ENCODE results near the gene BEST2.
A peak's percentile ranks its signal among the peaks of the same experiment; 100 is the strongest.

Gene BEST2

GRCh38 chr19:12787458-12787857 lies 35.9 kb downstream of the BEST2 start:
- H3K4me1 ChIP-seq (ENCODE audit: low read depth, poor library complexity, severe bottlenecking) = peaks cover 52% of the 10 kb centered on the region

DNA sequence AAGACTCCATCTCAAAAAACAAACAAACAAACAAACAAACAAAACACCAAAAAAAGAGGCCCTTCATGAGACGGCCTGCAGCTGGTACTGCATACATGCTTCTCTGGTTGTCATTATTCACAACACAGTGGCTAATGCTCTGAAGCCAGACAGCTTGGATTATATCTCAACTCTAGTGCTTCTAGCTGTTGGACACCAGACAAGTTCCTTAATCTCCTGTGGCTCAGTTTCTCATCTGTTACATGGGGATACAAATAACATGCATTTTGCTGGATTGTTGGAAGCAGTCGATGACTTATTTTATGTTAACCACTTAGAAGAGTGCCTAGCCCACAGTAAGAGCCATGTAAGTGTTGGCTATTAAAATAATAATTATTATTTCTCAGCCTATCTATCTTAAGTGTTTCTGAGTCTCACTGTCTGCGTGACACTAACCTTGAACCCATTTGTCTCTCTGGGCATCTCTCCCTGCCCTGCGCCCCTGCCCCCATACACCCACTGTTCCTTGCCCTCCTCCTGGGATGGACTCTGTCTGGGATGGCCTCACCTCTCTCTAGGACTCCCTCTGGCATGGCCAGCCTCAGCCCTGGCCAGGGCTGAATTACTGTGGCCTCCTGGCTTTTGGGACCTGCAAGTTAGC lies 36.6 kb downstream of the BEST2 start:
- no peaks in the 10 kb centered on the region for H3K27me3 ChIP-seq (ENCODE audit: insufficient read depth, low read depth)
- peaks cover 18% of the 10 kb centered on the region for H3K79me2 ChIP-seq (ENCODE audit: insufficient read depth, low read depth)
- H4K20me1 ChIP-seq (ENCODE audit: insufficient read depth) = no peaks in the 10 kb centered on the region
- H3K4me3 ChIP-seq (IDR thresholded peaks at IDR 0.05; ENCODE audit: insufficient read depth, low read depth, low read length) = no peak overlapping the region
- H3K9ac ChIP-seq = peak overlapping the region; percentile 68; the same call in 1 of the 2 replicates
- H3K27ac ChIP-seq = peak overlapping the region; percentile 93
- H3K36me3 ChIP-seq (ENCODE audit: insufficient read depth) = no peaks in the 10 kb centered on the region
- peak overlapping the region; percentile 14; the same call in 1 of the 2 replicates for H2AFZ ChIP-seq (ENCODE audit: low read depth)
- H3K4me2 ChIP-seq = peak overlapping the region; percentile 91
- TF ChIP-seq, protein P1, sequence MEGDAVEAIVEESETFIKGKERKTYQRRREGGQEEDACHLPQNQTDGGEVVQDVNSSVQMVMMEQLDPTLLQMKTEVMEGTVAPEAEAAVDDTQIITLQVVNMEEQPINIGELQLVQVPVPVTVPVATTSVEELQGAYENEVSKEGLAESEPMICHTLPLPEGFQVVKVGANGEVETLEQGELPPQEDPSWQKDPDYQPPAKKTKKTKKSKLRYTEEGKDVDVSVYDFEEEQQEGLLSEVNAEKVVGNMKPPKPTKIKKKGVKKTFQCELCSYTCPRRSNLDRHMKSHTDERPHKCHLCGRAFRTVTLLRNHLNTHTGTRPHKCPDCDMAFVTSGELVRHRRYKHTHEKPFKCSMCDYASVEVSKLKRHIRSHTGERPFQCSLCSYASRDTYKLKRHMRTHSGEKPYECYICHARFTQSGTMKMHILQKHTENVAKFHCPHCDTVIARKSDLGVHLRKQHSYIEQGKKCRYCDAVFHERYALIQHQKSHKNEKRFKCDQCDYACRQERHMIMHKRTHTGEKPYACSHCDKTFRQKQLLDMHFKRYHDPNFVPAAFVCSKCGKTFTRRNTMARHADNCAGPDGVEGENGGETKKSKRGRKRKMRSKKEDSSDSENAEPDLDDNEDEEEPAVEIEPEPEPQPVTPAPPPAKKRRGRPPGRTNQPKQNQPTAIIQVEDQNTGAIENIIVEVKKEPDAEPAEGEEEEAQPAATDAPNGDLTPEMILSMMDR (conservative IDR thresholded peaks at IDR 0.05; ENCODE audit: low read depth, low read length) = no peak
- H3K4me1 ChIP-seq (ENCODE audit: low read depth, poor library complexity, severe bottlenecking) = peaks cover 47% of the 10 kb centered on the region

More at GRCh38 chr19:12787458-12787857, 35.9 kb downstream of the BEST2 start:
- H3K79me2 ChIP-seq (ENCODE audit: insufficient read depth, low read depth) = peaks cover 11% of the 10 kb centered on the region
- H4K20me1 ChIP-seq (ENCODE audit: insufficient read depth) = no peaks in the 10 kb centered on the region
- no peak overlapping the region for H3K4me3 ChIP-seq (IDR thresholded peaks at IDR 0.05; ENCODE audit: insufficient read depth, low read depth, low read length)
- no peak overlapping the region for H3K9ac ChIP-seq
- H3K36me3 ChIP-seq (ENCODE audit: insufficient read depth) = no peaks in the 10 kb centered on the region
- H3K4me2 ChIP-seq = peak overlapping the region; percentile 91; the same call in 1 of the 2 replicates
- no peak overlapping the region for H2AFZ ChIP-seq (ENCODE audit: low read depth)
- peak overlapping the region; percentile 93; the same call in 1 of the 2 replicates for H3K27ac ChIP-seq
- H3K27me3 ChIP-seq (ENCODE audit: insufficient read depth, low read depth) = no peaks in the 10 kb centered on the region
- TF ChIP-seq, protein P1 (conservative IDR thresholded peaks at IDR 0.05; ENCODE audit: low read depth, low read length) = no peak

DNA sequence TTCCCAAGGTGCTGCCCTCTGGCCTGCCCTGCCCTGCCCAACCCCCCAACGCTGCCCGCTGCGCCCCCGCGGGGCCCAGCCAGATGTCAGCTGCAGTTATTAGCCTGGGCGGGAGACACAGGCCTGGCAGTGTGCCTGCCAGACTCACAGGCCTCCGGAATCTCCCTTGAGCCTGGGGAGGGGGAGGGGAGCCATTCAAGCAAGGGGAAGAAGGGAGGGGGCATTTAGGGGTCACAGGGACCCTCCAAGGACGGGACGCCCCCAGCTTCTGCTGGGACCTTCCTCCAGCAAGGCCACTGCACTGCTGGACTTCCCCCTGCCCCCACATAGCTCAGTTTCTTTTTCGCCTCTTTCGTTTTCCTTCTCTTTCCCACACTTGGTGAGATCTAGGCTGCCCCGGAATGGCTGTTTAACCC lies 37.1 kb downstream of the BEST2 start:
- Histone ChIP-seq H3K9ac (peak overlapping the region; percentile 68), H3K27ac (peak overlapping the region; percentile 93), H3K4me2 (peak overlapping the region; percentile 91), H3K27me3 (ENCODE audit: insufficient read depth, low read depth) (no peaks in the 10 kb centered on the region), H4K20me1 (ENCODE audit: insufficient read depth) (no peaks in the 10 kb centered on the region), H3K4me1 (ENCODE audit: low read depth, poor library complexity, severe bottlenecking) (peaks cover 47% of the 10 kb centered on the region), H2AFZ (ENCODE audit: low read depth) (peak overlapping the region; percentile 14; the same call in 1 of the 2 replicates), H3K4me3 (IDR thresholded peaks at IDR 0.05; ENCODE audit: insufficient read depth, low read depth, low read length) (no peak overlapping the region), H3K79me2 (ENCODE audit: insufficient read depth, low read depth) (peaks cover 20% of the 10 kb centered on the region), H3K36me3 (ENCODE audit: insufficient read depth) (no peaks in the 10 kb centered on the region)
- TF ChIP-seq, protein P1 (conservative IDR thresholded peaks at IDR 0.05; ENCODE audit: low read depth, low read length) = no peak; the same call in 1 of the 2 replicates

DNA sequence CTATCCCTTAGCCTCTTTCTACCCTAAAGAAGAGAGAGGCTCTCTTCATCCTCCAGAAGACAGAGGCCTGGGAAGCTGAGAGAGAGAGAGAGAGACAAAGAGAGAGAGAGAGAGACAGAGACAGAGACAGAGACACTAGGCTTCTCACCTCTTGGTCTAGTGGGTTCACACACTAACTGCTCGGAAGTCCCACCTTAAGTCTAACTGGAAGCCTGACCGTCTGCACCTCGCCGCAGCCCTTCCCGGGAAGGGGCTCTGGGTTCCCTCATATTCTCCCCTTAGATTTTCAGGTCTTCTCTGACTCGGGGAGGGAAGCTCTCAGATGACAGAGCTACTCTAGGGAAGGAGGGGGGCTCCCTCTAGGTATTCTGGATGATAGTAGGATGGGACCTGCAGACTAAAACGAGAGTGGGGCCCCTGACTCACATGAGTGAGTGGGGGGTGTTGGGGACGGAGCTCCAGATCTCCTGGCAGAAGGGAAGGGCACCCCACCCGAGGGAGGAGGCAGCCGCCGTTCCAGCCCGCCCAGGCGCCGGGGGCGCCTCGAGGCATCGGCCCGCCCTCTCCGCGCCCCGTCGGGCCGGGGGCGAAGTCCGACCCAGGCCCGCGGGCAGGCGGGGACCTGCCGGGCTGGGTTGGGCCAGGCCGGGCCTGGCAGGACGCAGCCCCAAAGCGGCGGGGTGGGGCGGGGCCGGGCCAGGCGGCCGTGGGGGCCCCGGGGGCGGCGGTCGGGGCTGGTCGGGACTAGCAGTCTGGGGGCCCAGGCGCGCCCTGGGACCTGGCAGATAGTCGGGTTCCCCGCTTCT lies 37.7 kb downstream of the BEST2 start:
- H3K4me2 ChIP-seq = peak overlapping the region; percentile 91
- H3K4me1 ChIP-seq (ENCODE audit: low read depth, poor library complexity, severe bottlenecking) = peaks cover 51% of the 10 kb centered on the region
- no peaks in the 10 kb centered on the region for H3K36me3 ChIP-seq (ENCODE audit: insufficient read depth)
- H3K4me3 ChIP-seq (IDR thresholded peaks at IDR 0.05; ENCODE audit: insufficient read depth, low read depth, low read length) = no peak overlapping the region
- H3K9ac ChIP-seq = peak overlapping the region; percentile 68
- no peaks in the 10 kb centered on the region for H3K27me3 ChIP-seq (ENCODE audit: insufficient read depth, low read depth)
- peak overlapping the region; percentile 93 for H3K27ac ChIP-seq
- TF ChIP-seq, protein P1 (conservative IDR thresholded peaks at IDR 0.05; ENCODE audit: low read depth, low read length) = no peak; the same call in 1 of the 2 replicates
- H3K79me2 ChIP-seq (ENCODE audit: insufficient read depth, low read depth) = peaks cover 20% of the 10 kb centered on the region
- no peaks in the 10 kb centered on the region for H4K20me1 ChIP-seq (ENCODE audit: insufficient read depth)
- peak overlapping the region; percentile 14; the same call in 1 of the 2 replicates for H2AFZ ChIP-seq (ENCODE audit: low read depth)
